Brain microvascular endothelial cell (primary cell): Measurements from ENCODE around the gene GRHL3.

ENCODE experiments used
- DNase-seq: peaks from one replicate; pipeline ENCODE4 v3.0.0-alpha.2; 2020
- H3K27ac ChIP-seq: fragments of 250-450 bp; sonication (Bioruptor Pico); 2 replicates; pipeline ENCODE4 v1.5.1; 2020; ENCODE audit warnings: mild to moderate bottlenecking, moderate library complexity
- H3K27me3 ChIP-seq: fragments of 250-450 bp; sonication (Bioruptor Pico); replicated peaks from 2 replicates; pipeline ENCODE4 v1.5.1; 2020; ENCODE audit warnings: mild to moderate bottlenecking
- H3K36me3 ChIP-seq: fragments of 250-450 bp; sonication (Bioruptor Pico); replicated peaks from 2 replicates; pipeline ENCODE4 v1.5.1; 2020; ENCODE audit warnings: mild to moderate bottlenecking
- H3K4me3 ChIP-seq: 2 replicates; pipeline ENCODE4 v1.5.1; 2011; ENCODE audit warnings: low read depth, mild to moderate bottlenecking, control low read depth, low read length, moderate library complexity
- CTCF ChIP-seq: IDR thresholded peaks from 2 replicates; pipeline ENCODE4 v1.5.1; 2011; ENCODE audit warnings: low read depth, mild to moderate bottlenecking, moderate library complexity, low read length, control low read depth, inconsistent platforms; ENCODE audit errors: missing control alignments
- in situ Hi-C: cut with HindIII; loops from 2 replicates; pipeline ENCODE4 v1.10.0; 2017; ENCODE audit warnings: low sequenced_read_pairs, low pct_ligation_motif_present

GRHL3 gene

GRCh38 chr1:24294716-24295371 is 24.3 kb upstream of the GRHL3 start:
- no peak for DNase-seq
- Histone ChIP-seq H3K36me3 (no peaks in the 10 kb centered on the region), H3K27ac (peak overlapping the region; percentile 31), H3K4me3 (no peak overlapping the region), H3K27me3 (peaks cover 8% of the 10 kb centered on the region)
- in situ Hi-C loops, result no loop called here
- peak; percentile 34 for TF ChIP-seq CTCF

GRCh38 chr1:24295535-24295934 is 23.6 kb upstream of the GRHL3 start:
- no peak for DNase-seq
- Histone ChIP-seq H3K27ac (no peak overlapping the region), H3K27me3 (peaks cover 8% of the 10 kb centered on the region), H3K36me3 (no peaks in the 10 kb centered on the region), H3K4me3 (no peak overlapping the region)
- in situ Hi-C loops, result no loop called here
- TF ChIP-seq CTCF, result no peak

- H3K27ac ChIP-seq, result no peak overlapping the region
- H3K27me3 ChIP-seq, result peaks cover 10% of the 10 kb centered on the region
- DNase-seq, result no peak
- H3K4me3 ChIP-seq, result no peak overlapping the region
- in situ Hi-C loops, result no loop called here
- no peak for TF ChIP-seq CTCF
- H3K36me3 ChIP-seq, result no peaks in the 10 kb centered on the region
These were observed 21.8 kb upstream of the GRHL3 start for GRCh38 chr1:24297187-24297851.

GRCh38 chr1:24297852-24298232 is 21.3 kb upstream of the GRHL3 start:
- Histone ChIP-seq H3K36me3 (no peaks in the 10 kb centered on the region), H3K27me3 (peaks cover 10% of the 10 kb centered on the region), H3K27ac (no peak overlapping the region), H3K4me3 (no peak overlapping the region)
- no peak for DNase-seq
- no peak for TF ChIP-seq CTCF
- in situ Hi-C loops, result no loop called here

- no peak overlapping the region for H3K27ac ChIP-seq
- DNase-seq, result no peak
- in situ Hi-C loops, result no loop called here
- TF ChIP-seq CTCF, result no peak
- no peaks in the 10 kb centered on the region for H3K36me3 ChIP-seq
- H3K27me3 ChIP-seq, result peaks cover 12% of the 10 kb centered on the region
- no peak overlapping the region for H3K4me3 ChIP-seq
These were observed 20.6 kb upstream of the GRHL3 start for GRCh38 chr1:24298606-24299005.
